GM19240 (cell line): ENCODE measurements around the gene NAT14.

Source experiments
- DNase-seq: peaks from one replicate; pipeline ENCODE4 v3.0.0; 2011; ENCODE audit warnings: low spot score; ENCODE audit not compliant: insufficient read length

NAT14 gene

DNA sequence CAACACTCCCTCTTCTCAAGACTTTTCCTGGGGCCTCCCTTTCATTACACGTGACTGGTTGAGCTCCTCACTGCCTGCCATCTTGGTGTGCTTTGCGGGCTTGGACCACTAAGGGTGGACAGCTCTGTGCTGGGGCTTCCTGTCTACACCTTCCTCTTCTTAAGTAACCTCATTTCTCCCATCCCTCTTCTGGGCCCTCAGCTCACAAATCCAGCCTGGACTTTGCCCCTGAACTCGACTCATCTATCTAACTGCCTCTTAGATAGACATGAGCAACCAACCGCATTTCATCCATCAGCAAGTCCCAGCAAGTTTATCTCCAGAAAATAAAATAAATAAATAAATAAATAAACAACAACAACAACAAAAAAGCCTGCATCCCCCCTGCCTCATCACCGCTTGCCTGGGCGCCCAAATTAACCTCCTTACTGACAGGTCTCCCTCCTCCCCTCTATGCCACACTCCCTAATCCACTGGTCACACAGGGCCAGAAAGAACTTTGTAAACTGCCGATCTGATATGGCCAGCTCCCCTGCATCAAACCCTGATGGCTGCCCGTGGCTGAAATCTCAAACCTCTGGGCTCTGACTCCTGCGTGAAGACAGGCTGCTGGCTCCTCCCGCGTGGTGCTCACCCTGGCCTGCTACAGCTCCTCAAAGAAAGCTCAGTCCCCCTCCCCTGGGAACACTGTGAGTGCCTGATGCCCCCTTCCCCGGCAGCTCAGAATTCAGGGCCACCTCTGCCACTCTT lies 31.3 kb upstream of the NAT14 start:
- no peak for DNase-seq

DNA sequence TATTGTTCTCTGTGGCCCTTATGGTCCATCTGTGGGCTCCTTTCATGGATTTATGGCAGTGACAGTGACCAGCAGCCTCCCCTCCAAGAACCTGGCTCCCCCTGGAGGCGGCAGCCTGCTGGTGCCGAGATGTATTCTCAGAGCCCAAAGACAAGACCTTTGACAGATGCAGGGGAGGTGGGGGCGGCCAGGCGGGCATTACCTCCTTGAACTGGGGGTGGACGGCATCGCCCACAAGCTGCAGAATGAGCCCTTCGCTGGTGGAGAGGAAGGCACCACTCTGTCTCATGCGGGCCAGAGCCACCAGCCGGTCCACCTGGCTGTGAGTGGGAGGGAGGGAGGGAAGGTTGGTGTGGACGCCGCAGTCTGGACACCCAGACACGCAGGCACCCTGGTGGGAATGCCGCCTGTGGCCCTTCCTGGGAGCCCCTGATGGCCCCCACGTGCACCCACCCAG lies 30.2 kb upstream of the NAT14 start:
- DNase-seq = no peak

DNA sequence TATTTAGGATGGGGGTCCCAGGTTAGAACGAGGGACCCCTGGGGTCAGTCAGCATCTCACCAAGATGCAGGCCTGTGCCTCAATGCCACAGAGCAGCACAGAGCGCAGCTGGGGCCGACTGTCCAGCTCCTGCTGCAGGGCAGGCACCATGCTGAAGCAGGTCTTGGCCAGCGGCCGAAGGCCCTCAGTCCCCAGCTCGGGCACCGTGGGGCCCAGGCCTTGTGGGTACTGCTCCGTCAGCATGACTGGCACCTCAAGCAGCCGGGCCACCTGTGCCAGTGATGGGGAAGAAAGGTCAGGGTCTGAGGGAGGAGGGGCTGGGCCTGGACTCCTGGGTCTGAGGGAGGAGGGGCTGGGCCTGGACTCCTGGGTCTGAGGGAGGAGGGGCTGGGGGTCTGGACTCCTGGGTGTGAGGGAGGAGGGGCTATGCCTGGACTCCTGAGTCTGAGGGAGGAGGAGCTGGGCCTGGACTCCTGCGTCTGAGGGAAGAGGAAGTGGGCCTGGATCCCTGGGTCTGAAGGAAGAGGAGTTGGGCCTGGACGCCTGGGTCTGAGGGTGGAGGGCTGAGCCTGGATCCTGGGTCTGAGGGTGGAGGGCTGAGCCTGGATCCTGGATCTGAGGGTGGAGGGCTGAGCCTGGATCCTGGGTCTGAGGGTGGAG lies 29.3 kb upstream of the NAT14 start:
- no peak for DNase-seq

DNA sequence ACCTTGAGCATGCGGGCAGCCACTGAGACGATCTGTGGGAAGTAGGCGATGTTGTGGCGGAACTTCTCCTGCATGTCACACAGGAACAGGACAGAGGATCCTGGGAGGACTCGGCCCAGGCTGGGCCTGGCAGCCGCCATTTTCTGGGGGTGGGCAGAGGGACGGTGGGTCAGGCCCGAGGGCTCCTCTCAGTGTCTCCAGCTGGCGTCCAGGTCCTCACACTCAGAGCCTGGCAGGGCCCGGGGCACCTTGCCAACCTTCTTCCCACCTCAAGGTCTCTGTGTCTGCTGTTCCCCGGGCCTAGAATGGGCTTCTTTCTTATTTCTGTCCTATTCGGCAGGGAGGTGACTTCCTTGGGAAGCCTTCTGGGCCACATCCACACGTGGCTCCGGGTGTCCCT lies 28.6 kb upstream of the NAT14 start:
- DNase-seq = no peak

DNA sequence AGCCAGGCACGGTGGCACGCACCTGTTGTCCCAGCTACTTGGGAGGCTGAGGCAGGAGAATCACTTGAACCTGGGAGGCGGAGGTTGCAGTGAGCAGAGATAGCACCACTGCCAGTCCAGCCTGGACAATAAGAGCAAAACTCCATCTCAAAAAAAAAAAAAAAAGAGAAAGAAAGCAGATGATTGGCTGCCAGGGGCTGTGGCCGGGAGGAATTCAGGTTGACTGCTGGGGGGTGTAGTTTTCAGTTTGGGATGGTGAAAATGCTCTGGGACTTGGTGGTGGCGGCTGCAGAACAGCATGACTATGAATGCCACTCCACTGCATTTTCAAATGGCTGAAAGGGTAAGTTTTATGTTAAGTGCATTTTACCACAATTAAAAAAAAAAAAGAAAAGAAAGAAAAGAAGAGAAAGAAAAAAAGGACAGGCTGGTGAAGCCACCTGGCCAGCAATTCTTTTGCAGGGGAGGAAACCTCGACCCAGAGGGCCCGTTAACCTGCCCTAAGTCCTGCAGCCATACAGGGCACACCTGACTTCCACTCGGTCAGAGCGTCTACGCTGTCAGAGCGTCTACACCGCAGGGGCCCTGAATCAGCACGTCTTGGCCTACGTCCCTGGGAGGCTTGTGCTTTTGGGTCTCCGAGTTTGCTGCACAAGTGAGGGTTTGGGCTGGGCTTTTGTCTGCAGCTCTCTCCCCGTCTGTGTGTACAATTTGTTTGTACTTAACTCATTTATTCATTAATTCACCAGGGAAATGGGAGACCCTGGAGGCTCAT lies 27.1 kb upstream of the NAT14 start:
- DNase-seq = no peak

DNA sequence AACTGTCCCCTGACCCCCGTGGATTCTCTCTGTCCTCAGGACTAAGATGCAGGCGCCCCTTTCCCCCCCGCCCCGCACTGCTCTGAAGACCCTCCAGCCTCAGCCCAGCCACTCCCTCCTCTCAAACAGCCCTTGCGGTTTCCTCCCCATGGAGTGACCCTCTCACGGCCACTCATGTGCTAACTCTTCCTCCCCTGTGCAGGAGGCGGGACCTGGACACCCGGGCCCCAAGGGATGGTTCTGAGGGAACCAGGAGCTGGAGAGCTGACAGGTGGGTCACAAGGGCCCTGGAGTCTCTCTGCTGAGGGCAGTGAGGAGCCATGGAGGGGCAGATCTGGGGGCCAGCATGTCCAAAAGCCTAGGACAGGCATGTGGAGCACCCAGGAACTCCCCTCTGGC lies 25.4 kb upstream of the NAT14 start:
- DNase-seq = no peak

DNA sequence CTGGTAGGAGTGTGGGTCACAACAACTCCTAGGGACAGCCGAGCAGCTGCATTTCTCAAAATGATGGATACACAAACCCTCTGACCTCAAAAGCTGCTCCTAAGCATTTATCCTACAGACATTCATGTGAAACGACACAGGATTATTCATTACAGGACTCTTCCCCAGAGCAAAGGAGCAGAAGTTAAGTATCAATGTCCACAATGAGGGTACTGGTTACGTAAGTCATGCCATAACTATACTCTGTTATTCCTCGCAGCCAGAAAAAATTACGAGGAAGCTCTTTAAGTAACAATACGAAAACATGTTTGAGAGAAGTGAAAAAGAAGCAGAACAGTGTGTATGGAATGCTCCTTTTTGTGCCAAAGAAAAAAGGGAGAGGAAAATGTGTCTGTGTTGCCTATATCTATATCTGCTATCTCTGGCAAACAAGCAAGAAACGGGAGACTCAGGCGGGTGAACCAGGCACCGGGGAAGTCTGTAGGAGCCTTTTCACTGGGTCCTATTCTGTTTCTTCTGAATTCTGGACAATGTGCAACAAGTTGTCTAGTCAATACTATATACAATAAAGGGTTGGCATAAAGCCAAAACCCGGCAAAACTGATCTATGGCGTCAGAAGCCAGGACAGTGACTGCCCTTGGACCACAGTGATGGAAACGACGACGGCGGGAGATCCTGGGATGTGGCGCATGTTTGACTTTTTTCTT lies 24.9 kb upstream of the NAT14 start:
- no peak for DNase-seq

DNA sequence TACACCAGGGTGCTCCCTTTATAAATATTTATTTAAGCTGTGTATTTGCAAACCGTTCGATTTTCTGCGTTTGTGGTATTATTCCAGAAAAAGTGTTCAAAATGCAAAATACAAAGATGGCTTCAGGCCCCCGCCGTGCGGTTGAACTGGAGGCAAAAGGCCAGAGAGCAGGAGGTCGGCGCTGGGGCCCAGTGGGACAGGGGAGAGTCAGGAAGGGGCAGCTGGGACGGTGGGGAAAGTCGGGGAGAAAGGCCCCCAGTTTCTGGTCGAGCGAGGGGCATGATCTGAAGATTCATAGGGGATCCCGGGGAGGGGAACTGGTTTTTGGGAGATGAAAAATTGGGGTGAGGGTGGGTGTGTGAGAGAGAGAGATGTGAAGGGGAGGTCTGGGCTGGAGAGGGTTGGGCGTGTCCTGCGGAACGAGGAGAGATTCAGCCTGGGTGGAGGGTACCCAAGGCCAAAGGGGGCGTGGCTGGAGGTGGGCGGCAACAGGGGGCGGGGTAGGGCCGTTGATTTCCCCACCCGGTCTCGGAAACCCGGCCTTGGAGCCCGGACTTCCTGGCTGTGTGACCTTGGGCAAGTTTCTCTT lies 24.2 kb upstream of the NAT14 start:
- no peak for DNase-seq

DNA sequence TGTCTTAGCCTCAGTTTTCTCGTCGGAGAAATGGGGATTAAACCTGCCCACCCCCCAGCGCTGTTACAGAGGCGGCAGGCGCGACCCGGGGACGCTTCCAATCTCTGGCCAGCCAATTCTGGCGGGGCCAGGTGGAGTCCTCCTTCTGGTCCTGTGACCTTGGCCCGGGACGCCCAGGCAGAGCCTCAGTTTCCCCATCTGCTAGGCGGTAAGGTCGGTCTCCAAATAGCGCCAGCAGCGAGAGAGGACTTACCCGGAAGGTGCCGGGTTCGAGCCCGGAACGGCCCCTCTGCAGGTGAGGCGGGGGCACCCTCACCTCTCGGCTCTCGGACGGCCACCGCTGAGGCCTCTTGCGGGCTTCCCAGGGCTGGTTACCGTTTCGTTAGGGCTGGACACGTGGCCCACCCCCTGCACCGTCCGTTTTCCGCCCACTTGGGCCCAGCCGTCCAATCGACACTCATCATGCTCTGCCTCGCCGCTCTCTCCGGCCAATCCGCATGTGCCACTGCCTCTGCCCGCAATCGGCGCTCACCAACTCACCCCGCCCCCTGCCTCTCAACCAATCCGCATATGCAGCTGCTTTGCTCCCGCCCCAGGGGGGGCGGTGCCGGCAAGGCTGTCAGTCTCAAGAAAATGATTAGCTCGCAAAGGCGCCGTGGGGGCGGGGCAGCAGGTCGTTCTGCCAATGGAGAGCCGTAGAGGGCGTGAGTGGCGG lies 23.6 kb upstream of the NAT14 start, which contains the start of gene ISOC2:
ISOC2 (minus strand) TSS at position 384 of the 715 bp plus-strand sequence. CDS start 5,156 bp downstream, outside the sequence.
- DNase-seq = peak; percentile 100

DNA sequence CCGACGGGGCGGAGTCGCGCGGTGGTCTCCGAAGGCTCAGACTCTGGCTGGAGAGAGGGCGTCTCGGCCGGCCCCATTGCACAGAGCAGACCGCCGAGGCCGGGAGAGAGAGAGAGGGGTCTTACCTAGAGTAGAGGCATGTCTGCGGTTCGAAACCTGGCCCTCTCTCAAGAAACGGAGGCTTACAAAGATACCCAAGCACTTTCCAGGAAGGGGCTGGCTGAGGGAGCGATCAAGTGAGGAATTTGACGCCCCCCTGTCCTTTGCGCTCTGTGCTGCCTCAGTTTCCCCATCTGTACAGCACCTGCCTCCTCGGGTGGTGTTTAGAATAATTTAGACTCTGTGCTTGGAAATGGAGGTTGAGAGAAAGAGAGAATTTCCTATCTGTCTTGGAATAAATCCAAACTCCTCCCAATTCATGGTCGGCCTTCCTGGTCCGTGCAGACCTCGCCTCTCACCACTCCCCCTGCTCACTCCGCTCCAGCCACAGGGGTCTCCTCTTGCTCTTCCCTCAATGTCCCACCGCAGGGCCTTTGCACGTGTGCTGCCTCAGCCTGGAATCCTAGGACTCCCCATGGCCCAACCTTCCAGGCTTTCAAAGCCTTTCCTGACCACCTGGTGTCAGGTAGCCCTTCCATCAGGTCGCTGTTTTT lies 22.9 kb upstream of the NAT14 start:
- no peak for DNase-seq

DNA sequence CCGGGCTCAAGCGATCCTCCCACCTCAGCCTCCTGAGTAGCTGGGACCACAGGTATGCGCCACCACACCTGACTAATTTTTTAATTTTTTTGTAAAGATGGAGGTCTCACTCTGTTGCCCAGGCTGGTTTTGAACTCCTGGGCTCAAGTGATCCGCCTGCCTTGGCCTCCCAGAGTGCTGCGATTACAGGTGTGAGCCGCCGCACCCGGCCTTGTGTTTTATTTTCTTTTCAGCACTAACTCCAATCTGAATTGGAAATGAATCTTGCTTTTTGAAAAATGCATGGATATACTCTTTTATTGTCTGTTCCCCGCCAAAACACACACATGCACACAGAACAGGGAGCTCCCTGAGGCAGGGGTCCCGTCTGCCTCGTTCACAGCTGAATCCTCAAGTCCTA lies 22.3 kb upstream of the NAT14 start:
- DNase-seq = no peak

DNA sequence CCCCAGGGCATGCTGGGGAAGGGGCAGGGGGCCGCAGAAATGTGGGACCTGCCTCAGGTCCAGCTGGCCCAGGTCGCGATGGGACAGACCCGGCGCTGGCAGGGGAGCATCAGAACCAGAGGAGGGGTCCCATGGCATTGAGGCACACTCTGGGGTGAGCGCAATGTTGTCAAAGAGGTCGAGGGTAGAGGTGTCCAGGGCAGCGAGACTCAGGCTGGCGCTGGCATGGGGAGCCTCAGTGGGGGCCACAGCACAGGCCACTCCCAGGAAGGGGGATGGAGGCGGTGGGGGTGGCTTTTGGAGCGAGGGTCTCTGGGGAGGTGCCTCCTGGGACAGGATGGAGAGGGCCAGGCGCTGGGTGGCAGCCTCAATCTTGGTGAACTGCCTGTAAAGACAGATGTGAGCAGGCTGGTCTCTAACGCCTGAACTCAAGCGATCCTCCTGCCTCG lies 21.4 kb upstream of the NAT14 start:
- no peak for DNase-seq

DNA sequence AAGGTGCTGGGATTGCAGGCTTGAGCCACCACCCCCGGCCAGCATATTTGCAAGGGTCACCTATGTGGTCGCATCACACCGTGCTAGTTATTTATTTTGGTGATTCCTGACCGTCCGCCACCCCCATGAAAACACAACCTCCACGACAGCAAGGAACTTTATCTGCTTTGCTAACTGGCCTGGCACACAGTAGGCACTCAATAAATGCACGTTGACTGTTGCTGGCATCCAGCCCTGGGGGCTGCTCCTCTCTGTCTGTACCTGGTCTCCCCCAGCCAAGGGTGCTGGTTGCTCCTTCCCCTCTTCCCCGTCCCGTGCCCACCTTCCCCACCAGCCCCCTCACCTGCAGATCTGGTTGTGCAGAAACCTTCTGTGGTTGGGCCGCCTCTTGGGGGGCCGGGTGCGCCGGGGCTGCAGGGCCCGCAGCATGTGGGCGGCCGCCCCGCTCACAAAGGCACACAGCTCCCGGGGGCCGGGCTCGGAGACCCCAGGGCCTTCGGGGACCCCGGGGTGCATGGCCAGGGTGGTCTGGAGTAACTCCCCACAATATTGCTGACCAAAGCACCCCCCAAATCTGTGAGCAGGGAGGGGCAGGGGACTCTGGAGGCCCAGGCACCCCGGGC lies 20.8 kb upstream of the NAT14 start:
- no peak for DNase-seq

DNA sequence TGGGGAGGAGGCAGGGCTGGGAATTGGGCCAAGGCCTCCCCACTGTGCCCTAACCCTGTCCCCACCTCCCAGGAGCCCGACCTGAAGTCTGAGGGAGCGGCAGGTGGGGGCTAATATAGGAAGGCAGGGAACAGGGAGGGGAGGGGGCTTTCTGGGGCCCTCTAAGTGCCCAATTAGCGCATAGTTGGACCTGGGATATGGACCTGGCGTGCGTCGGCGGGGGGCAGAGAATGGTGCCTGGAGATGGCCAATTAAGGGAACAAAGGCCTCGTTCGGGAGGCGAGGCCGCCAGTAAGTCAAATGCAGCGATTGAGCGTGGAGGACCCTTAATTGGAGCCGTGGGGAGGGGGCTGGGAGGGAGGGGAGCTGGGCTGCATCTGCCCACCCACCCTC lies 20.3 kb upstream of the NAT14 start, which contains the start of gene C19orf85:
C19orf85 (minus strand) TSS at position 90 of the 393 bp plus-strand sequence. CDS start 197 bp downstream, outside the sequence.
- no peak for DNase-seq

DNA sequence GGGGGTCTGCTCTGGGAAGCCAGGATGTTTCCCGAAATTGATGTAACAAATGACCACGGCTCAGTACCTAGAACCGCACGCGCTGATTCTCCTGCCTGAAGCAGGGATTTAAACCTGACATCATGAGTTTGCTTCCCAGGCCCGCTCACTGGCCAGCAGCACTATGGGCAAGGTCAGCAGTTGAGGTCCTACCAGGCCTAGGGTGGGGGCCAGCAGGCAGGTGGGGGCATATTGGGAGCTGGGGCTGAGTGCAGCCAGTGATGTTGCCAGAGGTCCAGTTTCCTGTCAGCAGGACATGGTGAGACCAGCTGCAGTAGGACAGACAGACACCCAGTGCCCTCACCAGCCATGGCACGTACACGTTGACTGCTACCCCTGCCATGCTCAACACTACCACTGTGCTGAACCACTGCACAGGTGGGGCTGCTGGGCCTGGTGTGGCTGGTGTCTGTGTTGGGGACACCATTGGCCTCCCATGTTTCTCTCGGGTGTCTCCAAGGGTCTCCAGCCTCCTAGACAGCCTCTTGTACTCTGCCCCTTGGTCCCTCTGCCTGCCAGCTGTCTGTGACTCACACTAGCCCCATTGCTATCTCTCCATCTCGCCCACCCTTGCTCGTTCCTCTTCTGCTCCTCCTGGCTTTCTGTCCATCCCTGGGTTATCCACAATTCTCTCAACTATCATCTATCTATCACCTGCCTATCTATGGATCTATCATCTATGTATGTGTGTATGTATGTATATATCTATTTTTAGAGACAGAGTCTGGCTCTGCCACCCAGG lies 19.3 kb upstream of the NAT14 start:
- no peak for DNase-seq

DNA sequence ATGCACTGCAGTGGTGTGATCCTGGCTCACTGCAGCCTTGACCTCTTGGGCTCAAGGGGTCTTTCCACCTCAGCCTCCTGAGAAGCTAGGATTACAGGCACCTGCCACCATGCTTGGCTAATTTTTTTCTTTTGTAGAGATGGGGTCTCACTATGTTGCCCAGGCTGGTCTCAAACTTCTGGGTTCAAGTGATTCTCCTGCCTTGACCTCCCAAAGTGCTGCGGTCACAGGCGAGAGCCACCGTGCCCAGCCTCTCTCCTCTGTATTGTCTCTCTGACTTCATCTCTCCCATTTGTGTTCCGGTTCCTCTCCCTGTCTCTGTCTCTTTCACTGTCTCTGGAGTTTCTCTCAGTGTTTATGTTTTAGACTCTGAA lies 18.8 kb upstream of the NAT14 start:
- DNase-seq = no peak

DNA sequence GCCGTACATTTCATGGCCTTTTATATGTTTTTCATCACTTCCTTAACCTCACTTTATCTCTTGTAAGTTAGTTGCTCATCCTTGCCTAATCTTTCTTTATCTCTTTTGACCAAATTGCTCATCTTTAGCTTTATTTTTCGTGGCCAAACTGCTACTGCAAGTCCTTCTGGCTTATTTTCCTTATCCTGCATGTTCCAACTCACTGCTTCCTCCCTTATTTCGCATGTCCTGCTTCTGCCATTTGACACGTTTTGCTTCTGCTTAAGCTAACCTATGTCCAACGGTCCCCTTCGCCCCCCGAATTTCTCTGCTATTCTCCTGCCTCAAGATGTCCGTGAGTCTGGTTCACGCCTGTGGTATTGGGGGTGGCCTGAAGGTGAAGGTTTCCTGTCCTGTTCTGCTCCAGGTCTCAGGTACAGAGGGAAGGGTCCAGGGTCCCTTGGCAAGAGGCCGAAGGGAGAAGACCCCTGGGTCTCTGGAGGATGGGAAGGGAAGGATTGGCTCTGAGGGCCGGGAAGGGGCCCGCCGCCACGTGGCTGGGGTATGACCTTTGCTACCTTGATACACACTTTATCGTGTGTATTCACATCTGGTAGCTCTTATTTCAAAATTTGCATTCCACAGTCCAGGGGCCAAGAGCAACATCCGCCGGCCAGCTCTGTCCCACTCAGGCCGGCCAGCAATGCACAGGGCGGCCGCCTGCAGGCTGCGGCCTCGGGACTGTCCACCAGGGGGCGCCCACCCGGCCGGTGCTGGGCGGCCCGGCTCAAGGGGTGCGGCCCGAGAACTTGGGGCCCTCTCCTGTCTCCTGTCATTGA lies 17.5 kb upstream of the NAT14 start:
- DNase-seq = peak; percentile 71

DNA sequence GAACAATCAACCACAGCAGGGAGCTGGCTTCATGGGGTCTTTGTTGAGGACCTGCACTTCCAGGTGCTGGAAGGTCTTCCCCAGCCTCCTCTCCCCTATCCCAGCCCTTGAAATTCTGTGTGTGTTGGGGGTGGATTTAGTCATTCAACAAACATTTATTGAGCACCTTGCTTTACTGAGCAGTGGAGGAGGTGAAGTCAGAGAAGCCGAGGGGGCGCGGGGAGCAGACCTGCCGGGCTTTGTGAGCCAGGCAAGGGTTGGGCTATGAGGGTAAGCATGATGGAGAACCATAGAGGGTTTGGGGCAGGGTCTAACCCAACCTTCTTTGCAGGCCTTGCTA lies 17.0 kb upstream of the NAT14 start:
- DNase-seq = no peak
